Osteoblast (primary cell): Measurements from ENCODE around the gene CCNY. TPM values are rescaled to one million over a fixed set of nuclear protein-coding genes. Genes with fewer than 3 reads are reported as not detected.

Source experiments
- DNase-seq: peaks from one replicate; pipeline ENCODE4 v3.0.0; 2011; ENCODE audit warnings: low spot score, mixed read lengths; ENCODE audit not compliant: insufficient read length; ENCODE audit errors: missing footprints
- H2AFZ ChIP-seq: 2 replicates; pipeline ENCODE4 v1.6.0; 2011; ENCODE audit warnings: mild to moderate bottlenecking, low read length
- H3K27ac ChIP-seq: 2 replicates; pipeline ENCODE4 v1.5.1; 2011; ENCODE audit warnings: mild to moderate bottlenecking, low read depth, low read length, moderate library complexity
- H3K27me3 ChIP-seq: 2 replicates; pipeline ENCODE4 v1.6.0; 2012; ENCODE audit warnings: mild to moderate bottlenecking, control low read depth, inconsistent platforms, low read length, moderate library complexity; ENCODE audit not compliant: insufficient read depth
- H3K36me3 ChIP-seq: 2 replicates; pipeline ENCODE4 v1.5.1; 2011; ENCODE audit warnings: mild to moderate bottlenecking, low read length, control low read depth, moderate library complexity; ENCODE audit not compliant: insufficient read depth
- H3K4me1 ChIP-seq: 2 replicates; pipeline ENCODE4 v1.5.1; 2011; ENCODE audit warnings: mild to moderate bottlenecking, low read length, control low read depth, moderate library complexity; ENCODE audit not compliant: insufficient read depth
- H3K4me2 ChIP-seq: 2 replicates; pipeline ENCODE4 v1.6.0; 2011; ENCODE audit warnings: mild to moderate bottlenecking, low read length; ENCODE audit not compliant: insufficient read depth
- H3K4me3 ChIP-seq: fragments of 200-600 bp; sonication (generic); 3 replicates; pipeline ENCODE4 v1.5.1; 2012; ENCODE audit warnings: mild to moderate bottlenecking, low read length, inconsistent platforms; ENCODE audit not compliant: insufficient read depth
- H3K79me2 ChIP-seq: 2 replicates; pipeline ENCODE4 v1.6.0; 2012; ENCODE audit warnings: mild to moderate bottlenecking, low read length, control low read depth, inconsistent platforms; ENCODE audit not compliant: insufficient read depth
- H3K9me3 ChIP-seq: 2 replicates; pipeline ENCODE4 v1.5.1; 2011; ENCODE audit warnings: low read depth, low read length, control low read depth
- H4K20me1 ChIP-seq: 2 replicates; pipeline ENCODE4 v1.6.0; 2012; ENCODE audit warnings: mild to moderate bottlenecking, low read length, control low read depth; ENCODE audit not compliant: insufficient read depth
- total RNA-seq: library from RNA; depleted of rRNA; stranded (reverse); fragments of >200 nt; gene quantifications from 2 replicates; pipeline ENCODE4 v1.2.3, GENCODE V29; 2012
- TF ChIP-seq, protein P1 (sequence below): IDR thresholded peaks from 2 replicates; pipeline ENCODE4 v1.5.1; 2011; ENCODE audit warnings: mild to moderate bottlenecking, low read depth, low read length, moderate library complexity; ENCODE audit errors: extremely low read depth

Gene CCNY
- total RNA-seq, 1 donor = 53.2 TPM

DNA sequence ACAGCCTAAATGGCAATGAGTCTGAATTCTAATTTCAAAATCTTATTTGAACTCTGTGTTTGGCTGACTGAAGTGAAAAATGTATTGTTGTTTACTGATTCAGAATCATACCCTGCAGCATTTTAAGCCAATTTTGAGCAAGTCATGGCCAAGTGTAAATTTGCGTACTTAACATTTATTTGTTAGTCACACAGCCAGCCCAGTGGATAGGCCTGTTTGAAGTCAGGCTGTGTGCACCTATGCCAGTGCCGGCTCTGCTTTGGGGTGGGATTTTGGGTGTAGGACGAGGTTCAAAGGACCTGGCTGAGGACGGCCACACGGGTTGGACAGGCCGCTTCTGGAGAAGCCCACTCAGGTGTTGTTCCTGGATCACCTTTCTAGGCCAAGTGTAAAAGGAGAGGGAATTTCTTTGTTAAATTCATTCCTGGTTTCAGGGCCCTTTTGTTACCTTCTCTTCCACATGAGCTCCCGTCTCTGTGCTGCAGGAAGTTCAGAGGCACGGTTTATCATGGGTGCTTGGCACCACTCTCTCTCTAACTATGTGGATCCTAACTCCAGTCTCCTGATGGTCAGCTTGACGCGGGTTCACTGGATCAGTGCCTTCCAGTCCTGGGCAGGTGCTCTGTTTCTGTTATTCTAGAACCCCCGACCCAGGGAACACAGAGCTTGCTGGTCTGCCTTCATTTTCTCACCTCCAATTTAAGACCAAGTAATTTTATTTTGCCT is 84.7 kb downstream of the CCNY start:
- peaks cover 91% of the 10 kb centered on the region for H3K79me2 ChIP-seq
- H3K4me3 ChIP-seq = peak overlapping the region; percentile 0
- peak overlapping the region; percentile 76 for H3K27ac ChIP-seq
- H3K27me3 ChIP-seq = no peaks in the 10 kb centered on the region
- peaks cover 20% of the 10 kb centered on the region for H4K20me1 ChIP-seq
- peaks cover 71% of the 10 kb centered on the region for H3K4me1 ChIP-seq
- peak overlapping the region; percentile 52 for H3K4me2 ChIP-seq
- H3K9me3 ChIP-seq = no peaks in the 10 kb centered on the region
- H3K36me3 ChIP-seq = no peaks in the 10 kb centered on the region
- TF ChIP-seq, protein P1, sequence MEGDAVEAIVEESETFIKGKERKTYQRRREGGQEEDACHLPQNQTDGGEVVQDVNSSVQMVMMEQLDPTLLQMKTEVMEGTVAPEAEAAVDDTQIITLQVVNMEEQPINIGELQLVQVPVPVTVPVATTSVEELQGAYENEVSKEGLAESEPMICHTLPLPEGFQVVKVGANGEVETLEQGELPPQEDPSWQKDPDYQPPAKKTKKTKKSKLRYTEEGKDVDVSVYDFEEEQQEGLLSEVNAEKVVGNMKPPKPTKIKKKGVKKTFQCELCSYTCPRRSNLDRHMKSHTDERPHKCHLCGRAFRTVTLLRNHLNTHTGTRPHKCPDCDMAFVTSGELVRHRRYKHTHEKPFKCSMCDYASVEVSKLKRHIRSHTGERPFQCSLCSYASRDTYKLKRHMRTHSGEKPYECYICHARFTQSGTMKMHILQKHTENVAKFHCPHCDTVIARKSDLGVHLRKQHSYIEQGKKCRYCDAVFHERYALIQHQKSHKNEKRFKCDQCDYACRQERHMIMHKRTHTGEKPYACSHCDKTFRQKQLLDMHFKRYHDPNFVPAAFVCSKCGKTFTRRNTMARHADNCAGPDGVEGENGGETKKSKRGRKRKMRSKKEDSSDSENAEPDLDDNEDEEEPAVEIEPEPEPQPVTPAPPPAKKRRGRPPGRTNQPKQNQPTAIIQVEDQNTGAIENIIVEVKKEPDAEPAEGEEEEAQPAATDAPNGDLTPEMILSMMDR = no peak
- no peak overlapping the region for H2AFZ ChIP-seq
- no peak for DNase-seq

DNA sequence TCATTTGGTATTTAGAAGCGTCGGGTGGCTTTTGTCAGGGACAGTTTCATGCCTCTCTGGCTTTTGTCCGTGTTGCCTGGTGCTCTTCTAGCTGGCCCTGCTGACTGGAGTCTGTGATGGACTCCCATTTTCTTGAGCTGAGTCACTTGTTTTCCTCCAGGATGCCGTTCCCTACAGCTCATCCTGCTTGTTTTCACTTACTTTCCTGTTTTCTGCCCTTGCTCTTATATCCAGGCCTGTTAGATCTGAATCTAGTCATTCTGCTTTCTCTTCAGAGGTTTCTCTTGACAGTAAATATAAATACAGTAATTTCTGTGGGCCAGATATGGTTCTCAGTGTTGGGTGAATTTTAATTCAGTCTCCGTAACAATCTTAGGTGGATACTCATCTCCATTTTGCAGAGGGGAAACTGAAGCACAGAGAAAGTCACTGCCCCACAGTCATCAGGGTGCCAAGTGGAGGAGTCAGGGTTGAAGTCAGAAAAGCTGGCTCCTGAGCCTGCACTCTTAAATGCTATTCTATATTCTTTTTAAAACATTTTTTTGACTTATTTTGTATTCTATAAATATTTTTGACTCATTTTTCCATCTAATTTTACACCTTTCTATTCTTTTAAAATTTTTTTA is 85.4 kb downstream of the CCNY start:
- Histone ChIP-seq H3K79me2 (peaks cover 91% of the 10 kb centered on the region), H3K36me3 (no peaks in the 10 kb centered on the region), H3K4me3 (peak overlapping the region; percentile 0), H3K4me2 (peak overlapping the region; percentile 52), H3K27ac (peak overlapping the region; percentile 76), H3K9me3 (no peaks in the 10 kb centered on the region), H3K4me1 (peaks cover 73% of the 10 kb centered on the region), H3K27me3 (no peaks in the 10 kb centered on the region), H2AFZ (no peak overlapping the region), H4K20me1 (peaks cover 22% of the 10 kb centered on the region)
- TF ChIP-seq, protein P1 = no peak
- DNase-seq = peak; percentile 89

DNA sequence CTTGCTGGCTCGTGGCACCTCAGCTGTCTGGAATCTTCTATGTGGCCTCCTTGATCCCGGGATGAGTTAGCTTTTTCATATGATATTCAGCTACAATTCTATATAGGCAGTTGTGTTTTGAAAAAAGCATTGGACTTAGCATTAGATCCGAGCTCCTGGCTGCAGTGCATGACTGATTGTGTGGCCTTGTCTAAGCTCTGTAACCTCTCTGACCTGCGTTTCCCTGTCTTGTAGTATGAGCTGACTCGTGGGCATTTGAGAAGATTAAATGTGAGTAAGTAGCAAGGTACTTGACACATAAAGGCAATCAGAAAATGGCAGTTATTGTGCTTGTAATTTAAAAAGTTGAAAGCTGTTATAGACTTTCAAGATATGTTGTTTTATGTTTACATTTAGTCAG is 85.9 kb downstream of the CCNY start:
- TF ChIP-seq, protein P1 = no peak
- DNase-seq = no peak
- peak overlapping the region; percentile 76 for H3K27ac ChIP-seq
- H3K27me3 ChIP-seq = no peaks in the 10 kb centered on the region
- H3K79me2 ChIP-seq = peaks cover 91% of the 10 kb centered on the region
- no peaks in the 10 kb centered on the region for H3K9me3 ChIP-seq
- H3K4me1 ChIP-seq = peaks cover 73% of the 10 kb centered on the region
- no peaks in the 10 kb centered on the region for H3K36me3 ChIP-seq
- H3K4me3 ChIP-seq = no peak overlapping the region
- H4K20me1 ChIP-seq = peaks cover 19% of the 10 kb centered on the region
- H2AFZ ChIP-seq = no peak overlapping the region
- H3K4me2 ChIP-seq = peak overlapping the region; percentile 52
